ENCODE results near the gene HOXC12.

DNA sequence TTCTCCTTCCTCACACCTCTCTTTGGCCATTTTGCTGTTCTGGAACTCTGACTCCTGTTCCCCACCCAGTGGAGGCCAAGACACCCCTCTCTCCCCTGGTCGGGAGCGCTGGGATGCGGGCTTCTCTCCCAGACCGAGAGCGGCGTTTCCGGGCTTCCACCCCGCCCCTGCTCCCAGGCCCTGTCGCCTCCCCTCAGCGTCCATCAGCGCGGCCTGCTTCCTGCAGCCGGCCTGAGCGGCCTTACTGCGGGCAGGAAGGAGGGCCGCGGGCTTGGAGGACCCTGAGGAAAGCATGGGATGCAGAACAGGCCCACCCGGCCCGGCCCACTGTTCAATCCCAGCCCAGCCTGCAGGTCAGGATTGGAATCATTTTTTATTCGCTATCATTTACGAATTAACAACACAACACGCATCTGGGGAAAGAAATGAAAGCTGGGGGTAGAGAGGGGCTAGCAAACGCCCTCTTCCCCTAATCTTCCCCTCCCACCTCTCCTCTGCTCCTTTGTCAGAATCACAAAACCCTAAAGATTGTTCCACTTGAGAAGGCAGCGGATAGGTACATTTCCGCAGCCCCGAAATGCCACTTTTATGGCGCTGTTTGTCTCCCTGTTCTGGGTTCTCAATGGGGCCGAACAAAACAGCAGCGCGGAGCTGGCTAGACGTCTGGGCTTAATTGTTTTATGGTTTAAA, 50.3 kb downstream of the HOXC12 start:
- no peak for TF ChIP-seq POLR2A (IDR thresholded peaks at IDR 0.05)
- TF ChIP-seq, protein P1, sequence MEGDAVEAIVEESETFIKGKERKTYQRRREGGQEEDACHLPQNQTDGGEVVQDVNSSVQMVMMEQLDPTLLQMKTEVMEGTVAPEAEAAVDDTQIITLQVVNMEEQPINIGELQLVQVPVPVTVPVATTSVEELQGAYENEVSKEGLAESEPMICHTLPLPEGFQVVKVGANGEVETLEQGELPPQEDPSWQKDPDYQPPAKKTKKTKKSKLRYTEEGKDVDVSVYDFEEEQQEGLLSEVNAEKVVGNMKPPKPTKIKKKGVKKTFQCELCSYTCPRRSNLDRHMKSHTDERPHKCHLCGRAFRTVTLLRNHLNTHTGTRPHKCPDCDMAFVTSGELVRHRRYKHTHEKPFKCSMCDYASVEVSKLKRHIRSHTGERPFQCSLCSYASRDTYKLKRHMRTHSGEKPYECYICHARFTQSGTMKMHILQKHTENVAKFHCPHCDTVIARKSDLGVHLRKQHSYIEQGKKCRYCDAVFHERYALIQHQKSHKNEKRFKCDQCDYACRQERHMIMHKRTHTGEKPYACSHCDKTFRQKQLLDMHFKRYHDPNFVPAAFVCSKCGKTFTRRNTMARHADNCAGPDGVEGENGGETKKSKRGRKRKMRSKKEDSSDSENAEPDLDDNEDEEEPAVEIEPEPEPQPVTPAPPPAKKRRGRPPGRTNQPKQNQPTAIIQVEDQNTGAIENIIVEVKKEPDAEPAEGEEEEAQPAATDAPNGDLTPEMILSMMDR (IDR thresholded peaks at IDR 0.05) = no peak
